NCI-H748 (cell line): ENCODE data around the gene IL17A.

Source experiments
- DNase-seq: peaks from one replicate; lab custom pipeline; 2025; ENCODE audit not compliant: unreplicated experiment; lab: John Stamatoyannopoulos, UW

The IL17A gene

GRCh38 chr6:52186075-52186474, at the start of gene IL17A:
TSS of gene IL17A (plus strand) at chr6:52186375. CDS start at chr6:52186432, 57 bp downstream.
- no peak for DNase-seq

- DNase-seq = no peak
These were observed 49.2 kb upstream of the IL17A start for GRCh38 chr6:52136934-52137467.

GRCh38 chr6:52138284-52138683, 47.9 kb upstream of the IL17A start:
- no peak for DNase-seq

- DNase-seq = no peak
These were observed 46.0 kb upstream of the IL17A start for GRCh38 chr6:52139985-52140680.

- no peak for DNase-seq
These were observed 44.6 kb upstream of the IL17A start for GRCh38 chr6:52141596-52141995.

GRCh38 chr6:52142556-52142955, 43.6 kb upstream of the IL17A start:
- no peak for DNase-seq

- no peak for DNase-seq
These were observed 42.6 kb upstream of the IL17A start for GRCh38 chr6:52143551-52143950.

- DNase-seq = no peak
These were observed 41.7 kb upstream of the IL17A start for GRCh38 chr6:52144196-52145076.

- DNase-seq = no peak
These were observed 39.2 kb upstream of the IL17A start for GRCh38 chr6:52146851-52147445.

GRCh38 chr6:52149076-52149475, 37.1 kb upstream of the IL17A start:
- DNase-seq = no peak

GRCh38 chr6:52149949-52150348, 36.2 kb upstream of the IL17A start:
- DNase-seq = no peak

GRCh38 chr6:52152070-52152423, 34.1 kb upstream of the IL17A start:
- DNase-seq = no peak

GRCh38 chr6:52152711-52153160, 33.4 kb upstream of the IL17A start:
- no peak for DNase-seq

- DNase-seq = no peak
These were observed 31.8 kb upstream of the IL17A start for GRCh38 chr6:52154381-52154780.

- DNase-seq = peak; percentile 24
These were observed 30.2 kb upstream of the IL17A start for GRCh38 chr6:52155791-52156576.

- no peak for DNase-seq
These were observed 28.8 kb upstream of the IL17A start for GRCh38 chr6:52157301-52157941.

GRCh38 chr6:52160472-52161104, 25.6 kb upstream of the IL17A start:
- no peak for DNase-seq

GRCh38 chr6:52161689-52162438, 24.3 kb upstream of the IL17A start:
- no peak for DNase-seq
